Erythroblast (primary cell): Measurements from ENCODE around the gene LRRC28.

Experiments
- DNase-seq, 2 experiments: peaks; one replicate each; lab custom pipeline; 2025; lab: John Stamatoyannopoulos, UW
- GATA1 ChIP-seq: IDR thresholded peaks from 2 replicates; pipeline ENCODE4 v1.6.1; 2011; ENCODE audit warnings: low read depth, mild to moderate bottlenecking, control low read depth, low read length, moderate library complexity
- POLR2A ChIP-seq: IDR thresholded peaks from 2 replicates; pipeline ENCODE4 v1.6.1; 2011; ENCODE audit warnings: mild to moderate bottlenecking, low read length

Gene LRRC28

GRCh38 chr15:99409560-99409959 is 158.3 kb downstream of the LRRC28 start:
- no peak for TF ChIP-seq POLR2A
- no peak for TF ChIP-seq GATA1
- DNase-seq: no peak

GRCh38 chr15:99410477-99410876 is 159.2 kb downstream of the LRRC28 start:
- DNase-seq: no peak
- TF ChIP-seq POLR2A: no peak
- TF ChIP-seq GATA1: no peak

- TF ChIP-seq POLR2A (no peak), GATA1 (no peak)
- no peak for DNase-seq
Measured at GRCh38 chr15:99411234-99411633, 160.0 kb downstream of the LRRC28 start.

- TF ChIP-seq GATA1: no peak
- TF ChIP-seq POLR2A: no peak
- DNase-seq: peak in 1 of 2 experiments; percentile 17
Measured at GRCh38 chr15:99412082-99412481, 160.8 kb downstream of the LRRC28 start.

- DNase-seq: no peak
- no peak for TF ChIP-seq POLR2A
- TF ChIP-seq GATA1: no peak
Measured at GRCh38 chr15:99412626-99413025, 161.3 kb downstream of the LRRC28 start.

- TF ChIP-seq GATA1 (no peak), POLR2A (no peak)
- DNase-seq: no peak
Measured at GRCh38 chr15:99413955-99414754, 162.9 kb downstream of the LRRC28 start.

GRCh38 chr15:99414755-99415731 is 163.8 kb downstream of the LRRC28 start:
- no peak for DNase-seq
- no peak for TF ChIP-seq POLR2A
- no peak for TF ChIP-seq GATA1

GRCh38 chr15:99416191-99417188 is 165.2 kb downstream of the LRRC28 start:
- DNase-seq: no peak
- TF ChIP-seq GATA1 (no peak), POLR2A (no peak)

- DNase-seq: no peak
- TF ChIP-seq POLR2A (no peak), GATA1 (no peak)
Measured at GRCh38 chr15:99421172-99421656, 169.9 kb downstream of the LRRC28 start.

- DNase-seq: no peak
- TF ChIP-seq POLR2A: no peak
- TF ChIP-seq GATA1: no peak
Measured at GRCh38 chr15:99421758-99422157, 170.5 kb downstream of the LRRC28 start.

GRCh38 chr15:99423186-99424130 is 172.2 kb downstream of the LRRC28 start:
- no peak for DNase-seq
- TF ChIP-seq POLR2A: no peak
- no peak for TF ChIP-seq GATA1
